HG03175 (cell line): ENCODE data around the gene XPR1.
"Not testable (repeated sequence)": the region's sequence is repeated elsewhere in the genome, so short reads cannot be mapped to it uniquely, and the experiment has no call there.

ENCODE experiments used
- ATAC-seq: cut with Tn5 transposase; IDR thresholded peaks from one replicate; pipeline ENCODE4 v1.9.1; 2021; ENCODE audit warnings: mild to moderate bottlenecking, moderate library complexity; ENCODE audit not compliant: unreplicated experiment

Gene XPR1

GRCh38 chr1:180643693-180644092 lies 11.9 kb downstream of the XPR1 start:
- ATAC-seq = no peak

GRCh38 chr1:180644526-180645192 lies 12.8 kb downstream of the XPR1 start:
- no peak for ATAC-seq

- not testable (repeated sequence) for ATAC-seq
Measured at GRCh38 chr1:180645261-180645660, 13.4 kb downstream of the XPR1 start.

GRCh38 chr1:180646093-180646492 lies 14.3 kb downstream of the XPR1 start:
- ATAC-seq = no peak

GRCh38 chr1:180646547-180646946 lies 14.7 kb downstream of the XPR1 start:
- no peak for ATAC-seq

GRCh38 chr1:180652792-180653191 lies 21.0 kb downstream of the XPR1 start:
- no peak for ATAC-seq

- ATAC-seq = no peak
Measured at GRCh38 chr1:180662709-180663108, 30.9 kb downstream of the XPR1 start.

- no peak for ATAC-seq
Measured at GRCh38 chr1:180670681-180671080, 38.9 kb downstream of the XPR1 start.

GRCh38 chr1:180672105-180672504 lies 40.3 kb downstream of the XPR1 start:
- no peak for ATAC-seq

GRCh38 chr1:180672505-180672904 lies 40.7 kb downstream of the XPR1 start:
- ATAC-seq = no peak

- ATAC-seq = no peak
Measured at GRCh38 chr1:180674603-180675530, 43.0 kb downstream of the XPR1 start.

- no peak for ATAC-seq
Measured at GRCh38 chr1:180675586-180675985, 43.8 kb downstream of the XPR1 start.

GRCh38 chr1:180680558-180681144 lies 48.8 kb downstream of the XPR1 start:
- no peak for ATAC-seq

GRCh38 chr1:180683117-180683516 lies 51.3 kb downstream of the XPR1 start:
- ATAC-seq = not testable (repeated sequence)

GRCh38 chr1:180691322-180691913 lies 59.6 kb downstream of the XPR1 start:
- ATAC-seq = no peak

GRCh38 chr1:180693564-180694244 lies 61.9 kb downstream of the XPR1 start:
- no peak for ATAC-seq

GRCh38 chr1:180695282-180695681 lies 63.5 kb downstream of the XPR1 start:
- ATAC-seq = no peak

GRCh38 chr1:180696361-180696760 lies 64.5 kb downstream of the XPR1 start:
- ATAC-seq = no peak

GRCh38 chr1:180698580-180698979 lies 66.8 kb downstream of the XPR1 start:
- no peak for ATAC-seq

GRCh38 chr1:180702376-180702775 lies 70.6 kb downstream of the XPR1 start:
- ATAC-seq = not testable (repeated sequence)

- ATAC-seq = not testable (repeated sequence)
Measured at GRCh38 chr1:180710746-180711145, 78.9 kb downstream of the XPR1 start.
